Measurements from ENCODE around the gene CIB1. TPM values are rescaled to one million over a fixed set of nuclear protein-coding genes. Genes with fewer than 3 reads are reported as not detected.
"Not testable (repeated sequence)": the region's sequence is repeated elsewhere in the genome, so short reads cannot be mapped to it uniquely, and the experiment has no call there.

The CIB1 gene
- total RNA-seq, 2 donors from 2014 or later: 18.0 to 35.6 TPM

GRCh38 chr15:90190606-90191343 lies 43.0 kb downstream of the CIB1 start:
- Histone ChIP-seq H3K4me1 (ENCODE audit: control insufficient read depth in 1 of 2, low read depth in 2 of 2) (peaks cover 17 to 36% of the 10 kb centered on the region in 2 donors), H3K36me3 (no peaks in the 10 kb centered on the region), H3K4me3 (no peak overlapping the region), H3K9me3 (no peaks in the 10 kb centered on the region), H3K27me3 (replicated peaks; ENCODE audit: insufficient read depth) (no peaks in the 10 kb centered on the region), H3K27ac (no peak overlapping the region)
- ATAC-seq (ENCODE audit: insufficient number of reproducible peaks, low FRiP score, low read depth) (no peak), DNase-seq (ENCODE audit: low spot score) (no peak)
- TF ChIP-seq CTCF (IDR thresholded peaks at IDR 0.05): no peak

DNA sequence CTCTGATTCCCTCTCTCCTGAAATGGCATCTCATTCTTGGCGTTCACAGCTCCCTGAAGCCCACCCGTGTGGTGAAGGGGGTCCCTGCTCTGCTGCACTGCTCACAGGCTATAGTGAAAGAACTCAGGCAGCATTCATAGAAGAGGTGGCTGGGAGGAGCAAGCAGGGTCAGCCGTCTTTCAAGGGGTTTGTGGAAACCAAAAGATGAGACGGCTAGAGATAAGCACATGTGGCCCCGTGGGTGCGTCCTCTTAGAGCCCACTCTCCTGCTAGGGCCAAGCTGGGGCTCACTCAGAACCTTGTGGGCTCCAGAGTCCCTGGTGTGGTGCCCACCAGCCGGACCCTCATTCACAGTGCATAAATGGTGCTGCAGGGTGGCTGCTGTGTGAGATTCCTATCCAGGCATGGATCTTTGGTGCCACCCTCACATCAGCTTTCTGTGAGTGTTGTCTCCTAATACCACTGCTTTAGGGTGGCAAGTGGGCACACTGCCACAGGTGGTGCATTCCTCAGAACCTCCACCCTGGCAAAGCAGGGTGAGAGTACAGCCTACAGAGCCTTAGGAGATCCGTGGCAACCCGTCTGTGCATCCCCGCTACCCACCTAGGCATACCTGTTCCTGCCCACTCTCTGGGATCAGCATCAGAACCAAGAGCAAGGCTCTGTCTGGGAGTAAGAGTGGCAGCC lies 43.8 kb downstream of the CIB1 start:
- Histone ChIP-seq H3K9me3 (no peaks in the 10 kb centered on the region), H3K27me3 (replicated peaks; ENCODE audit: insufficient read depth) (no peaks in the 10 kb centered on the region), H3K27ac (no peak overlapping the region), H3K36me3 (no peaks in the 10 kb centered on the region), H3K4me3 (no peak overlapping the region), H3K4me1 (ENCODE audit: control insufficient read depth in 1 of 2, low read depth in 2 of 2) (peaks cover 17 to 44% of the 10 kb centered on the region in 2 donors)
- ATAC-seq (ENCODE audit: insufficient number of reproducible peaks, low FRiP score, low read depth) (no peak), DNase-seq (ENCODE audit: low spot score) (no peak)
- TF ChIP-seq CTCF (IDR thresholded peaks at IDR 0.05): no peak

GRCh38 chr15:90188914-90189748 lies 44.6 kb downstream of the CIB1 start:
- Histone ChIP-seq H3K9me3 (no peaks in the 10 kb centered on the region), H3K4me3 (no peak overlapping the region), H3K4me1 (ENCODE audit: control insufficient read depth in 1 of 2, low read depth in 2 of 2) (peaks cover 17 to 48% of the 10 kb centered on the region in 2 donors), H3K36me3 (no peaks in the 10 kb centered on the region), H3K27ac (no peak overlapping the region), H3K27me3 (replicated peaks; ENCODE audit: insufficient read depth) (no peaks in the 10 kb centered on the region)
- no peak for ATAC-seq (ENCODE audit: insufficient number of reproducible peaks, low FRiP score, low read depth)
- TF ChIP-seq CTCF (IDR thresholded peaks at IDR 0.05): no peak
- no peak for DNase-seq (ENCODE audit: low spot score)

DNA sequence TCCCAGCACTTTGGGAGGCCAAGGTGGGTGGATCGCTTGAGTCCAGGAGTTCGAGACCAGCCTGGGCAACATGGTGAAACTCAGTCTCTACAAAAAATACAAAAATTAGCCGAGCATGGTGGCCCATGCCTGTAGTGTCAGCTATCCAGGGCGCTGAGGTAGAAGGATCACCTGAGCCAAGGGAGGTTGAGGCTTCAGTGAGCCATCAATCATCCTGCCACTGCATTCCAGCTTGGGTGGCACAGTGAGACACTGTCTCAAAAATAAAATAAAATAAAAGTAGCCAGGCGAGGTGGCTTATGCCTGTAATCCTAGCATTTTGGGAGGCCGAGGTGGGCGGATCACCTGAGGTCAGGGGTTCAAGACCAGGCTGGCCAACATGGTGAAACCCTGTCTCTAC lies 45.7 kb downstream of the CIB1 start:
- H3K36me3 ChIP-seq; H3K9me3 ChIP-seq; DNase-seq (ENCODE audit: low spot score); H3K4me3 ChIP-seq; ATAC-seq (ENCODE audit: insufficient number of reproducible peaks, low FRiP score, low read depth); H3K27me3 ChIP-seq (replicated peaks; ENCODE audit: insufficient read depth); H3K27ac ChIP-seq: not testable (repeated sequence)
- peaks cover 13 to 41% of the 10 kb centered on the region in 2 donors for H3K4me1 ChIP-seq (ENCODE audit: control insufficient read depth in 1 of 2, low read depth in 2 of 2)

- H3K4me3 ChIP-seq: no peak overlapping the region
- H3K27me3 ChIP-seq (replicated peaks; ENCODE audit: insufficient read depth): no peaks in the 10 kb centered on the region
- no peaks in the 10 kb centered on the region for H3K36me3 ChIP-seq
- TF ChIP-seq CTCF (IDR thresholded peaks at IDR 0.05): no peak
- peaks cover 8 to 34% of the 10 kb centered on the region in 2 donors for H3K4me1 ChIP-seq (ENCODE audit: control insufficient read depth in 1 of 2, low read depth in 2 of 2)
- DNase-seq (ENCODE audit: low spot score) (no peak), ATAC-seq (ENCODE audit: insufficient number of reproducible peaks, low FRiP score, low read depth) (no peak)
- no peak overlapping the region for H3K27ac ChIP-seq
- no peaks in the 10 kb centered on the region for H3K9me3 ChIP-seq
Observed at GRCh38 chr15:90187257-90187868, 46.4 kb downstream of the CIB1 start.

Data from thoracic aorta (tissue), 2 donors.